CD4-positive, alpha-beta T cell (primary cell): ENCODE measurements around the gene AHCYL2. TPM values are rescaled to one million over a fixed set of nuclear protein-coding genes. Genes with fewer than 3 reads are reported as not detected.

Experiments used
- ATAC-seq: fragments of 200-7000 bp; cut with Tn5 transposase; one replicate; pipeline ENCODE4 v1.10.0; 2022; ENCODE audit warnings: mild to moderate bottlenecking; ENCODE audit not compliant: poor library complexity
- CTCF ChIA-PET: fragments of 350-600 bp; sonication (Branson Sonifier 250); formaldehyde crosslinking; loops from one replicate; lab custom pipeline; 2021; ENCODE audit warnings: antibody characterized with exemption, inconsistent platforms; lab: Charles Lee
- POLR2A ChIA-PET: fragments of 350-600 bp; sonication (Branson Sonifier 250); formaldehyde crosslinking; loops from one replicate; lab custom pipeline; 2021; ENCODE audit warnings: antibody characterized with exemption, inconsistent platforms; lab: Charles Lee
- DNase-seq, 14 experiments: peaks; one replicate each; pipeline ENCODE4 v3.0.0-alpha.2; 2013 to 2020; ENCODE audit warnings: mixed read lengths in 2 of 14
- H3K27ac ChIP-seq, 2 donors: one replicate each; pipeline versions ENCODE4 v1.5.1 to v1.7.0; 2013; ENCODE audit warnings: low read length in 2 of 2, low read depth in 1 of 2, mild to moderate bottlenecking in 1 of 2
- H3K27me3 ChIP-seq, 2 experiments: 1 replicate in 1 of 2; 2 replicates in 1 of 2; pipeline versions ENCODE4 v1.6.1 to v1.7.0; 2013; ENCODE audit warnings: low read length in 2 of 2, control low read depth in 1 of 2, mild to moderate bottlenecking in 1 of 2, moderate library complexity in 1 of 2; ENCODE audit not compliant: insufficient read depth in 2 of 2, control insufficient read depth in 1 of 2
- H3K36me3 ChIP-seq: one replicate; pipeline ENCODE4 v1.6.1; 2013; ENCODE audit warnings: low read length, control low read depth; ENCODE audit not compliant: insufficient read depth
- H3K4me1 ChIP-seq: one replicate; pipeline ENCODE4 v1.6.1; 2013; ENCODE audit warnings: low read length, control low read depth; ENCODE audit not compliant: insufficient read depth
- H3K4me3 ChIP-seq: one replicate; pipeline ENCODE4 v1.5.1; 2013; ENCODE audit warnings: mild to moderate bottlenecking, low read length, moderate library complexity
- H3K9me3 ChIP-seq, 2 experiments: 1 replicate in 1 of 2; 2 replicates in 1 of 2; pipeline versions ENCODE4 v1.6.1 to v1.7.0; 2013; ENCODE audit warnings: low read length in 2 of 2, mild to moderate bottlenecking in 2 of 2, control low read depth in 1 of 2, moderate library complexity in 1 of 2; ENCODE audit not compliant: control insufficient read depth in 1 of 2, insufficient read depth in 1 of 2
- H3K27ac Mint-ChIP-seq: one replicate; pipeline ENCODE4 v1.8.0; 2020; ENCODE audit warnings: mixed read lengths
- H3K27me3 Mint-ChIP-seq: one replicate; pipeline ENCODE4 v1.8.0; 2021; ENCODE audit warnings: mixed read lengths
- H3K36me3 Mint-ChIP-seq: one replicate; pipeline ENCODE4 v1.8.0; 2021; ENCODE audit warnings: low read depth, mixed read lengths
- H3K4me1 Mint-ChIP-seq: one replicate; pipeline ENCODE4 v1.8.0; 2021; ENCODE audit warnings: low read depth, mixed read lengths
- H3K4me3 Mint-ChIP-seq: one replicate; pipeline ENCODE4 v1.8.0; 2020; ENCODE audit warnings: mild to moderate bottlenecking, mixed read lengths
- H3K9me3 Mint-ChIP-seq: one replicate; pipeline ENCODE4 v1.8.0; 2020; ENCODE audit warnings: mixed read lengths
- CTCF ChIP-seq: fragments of 200-600 bp; IDR thresholded peaks from one replicate; pipeline ENCODE4 v1.8.0; 2022; ENCODE audit warnings: antibody characterized with exemption, mild to moderate bottlenecking
- intact Hi-C, 2 experiments: fragments of 100-400 bp; cut with DNase I in 1 of 2; cut with micrococcal nuclease in 1 of 2; formaldehyde crosslinking; loops; one replicate each; pipeline versions ENCODE4 v1.15.1 to v1.9.0; 2023 to 2025; cut with DNase I, micrococcal nuclease
- total RNA-seq, 174 experiments: library from RNA in 2 of 174; stranded (reverse) in 2 of 174; gene quantifications; one replicate each; pipeline ENCODE4 v1.2.3 and lab custom pipeline; 2021 to 2026

The AHCYL2 gene
- total RNA-seq, 2 experiments from 2014 or later = 5.8 to 6.0 TPM

- ATAC-seq (no peak), DNase-seq (no peak)
- Histone ChIP-seq H3K4me1 (peaks cover 19% of the 10 kb centered on the region), H3K27ac (no peak overlapping the region), H3K4me3 (no peak overlapping the region), H3K36me3 (no peaks in the 10 kb centered on the region), H3K9me3 (no peaks in the 10 kb centered on the region), H3K27me3 (peaks cover 15 to 30% of the 10 kb centered on the region in 2 experiments)
- intact Hi-C loops = loop anchor here in 1 of 2 experiments (10.0 kb wide), 1 partner anchor 572 kb away; the partner anchor contains the start of gene ATP6V1F
- Mint-ChIP-seq H3K9me3 (no peaks in the 10 kb centered on the region), H3K36me3 (peaks cover 5% of the 10 kb centered on the region), H3K27me3 (peaks cover 40% of the 10 kb centered on the region), H3K4me3 (no peak overlapping the region), H3K4me1 (peaks cover 23% of the 10 kb centered on the region), H3K27ac (no peak overlapping the region)
- POLR2A ChIA-PET = no interaction called here
- no peak for TF ChIP-seq CTCF
- CTCF ChIA-PET = no interaction called here
These were observed 212.4 kb downstream of the AHCYL2 start for GRCh38 chr7:129437190-129437589.

- POLR2A ChIA-PET = no interaction called here
- H3K4me3 Mint-ChIP-seq = no peak overlapping the region
- Histone ChIP-seq H3K9me3 (no peaks in the 10 kb centered on the region), H3K36me3 (no peaks in the 10 kb centered on the region), H3K27ac (no peak overlapping the region), H3K4me3 (no peak overlapping the region), H3K27me3 (peaks cover 15 to 27% of the 10 kb centered on the region in 2 experiments), H3K4me1 (peaks cover 15% of the 10 kb centered on the region)
- CTCF ChIA-PET = no interaction called here
- TF ChIP-seq CTCF = no peak
- peaks cover 5% of the 10 kb centered on the region for H3K36me3 Mint-ChIP-seq
- DNase-seq = no peak
- H3K27me3 Mint-ChIP-seq = peaks cover 31% of the 10 kb centered on the region
- no peak for ATAC-seq
- no peaks in the 10 kb centered on the region for H3K9me3 Mint-ChIP-seq
- intact Hi-C loops = loop anchor here in 1 of 2 experiments (10.0 kb wide), 1 partner anchor 574 kb away; the partner anchor contains the start of gene ATP6V1F
- no peak overlapping the region for H3K27ac Mint-ChIP-seq
- peaks cover 14% of the 10 kb centered on the region for H3K4me1 Mint-ChIP-seq
These were observed 213.5 kb downstream of the AHCYL2 start for GRCh38 chr7:129438281-129438838.

GRCh38 chr7:129438839-129439651, 214.2 kb downstream of the AHCYL2 start:
- H3K4me3 ChIP-seq = no peak overlapping the region
- peaks cover 9% of the 10 kb centered on the region for H3K4me1 ChIP-seq
- peak in 1 of 14 experiments; percentile 18 for DNase-seq
- H3K36me3 Mint-ChIP-seq = peaks cover 1% of the 10 kb centered on the region
- ChIA-PET CTCF (no interaction called here), POLR2A (interaction anchor here (0.5 kb wide), 1 partner anchor 468 kb away, joined by 3 read pairs; no protein-coding TSS in a partner anchor)
- H3K9me3 ChIP-seq = no peaks in the 10 kb centered on the region
- H3K9me3 Mint-ChIP-seq = no peaks in the 10 kb centered on the region
- H3K27me3 Mint-ChIP-seq = peaks cover 26% of the 10 kb centered on the region
- H3K27ac Mint-ChIP-seq = no peak overlapping the region
- TF ChIP-seq CTCF = no peak
- H3K27ac ChIP-seq = no peak overlapping the region
- H3K4me1 Mint-ChIP-seq = peaks cover 8% of the 10 kb centered on the region
- no peak for ATAC-seq
- H3K27me3 ChIP-seq = peaks cover 15 to 27% of the 10 kb centered on the region in 2 experiments
- no peak overlapping the region for H3K4me3 Mint-ChIP-seq
- no peaks in the 10 kb centered on the region for H3K36me3 ChIP-seq
- intact Hi-C loops = loop anchor here in 1 of 2 experiments (10.0 kb wide), 1 partner anchor 574 kb away; the partner anchor contains the start of gene ATP6V1F
